ENCODE data around the gene RIMBP2.

DNA sequence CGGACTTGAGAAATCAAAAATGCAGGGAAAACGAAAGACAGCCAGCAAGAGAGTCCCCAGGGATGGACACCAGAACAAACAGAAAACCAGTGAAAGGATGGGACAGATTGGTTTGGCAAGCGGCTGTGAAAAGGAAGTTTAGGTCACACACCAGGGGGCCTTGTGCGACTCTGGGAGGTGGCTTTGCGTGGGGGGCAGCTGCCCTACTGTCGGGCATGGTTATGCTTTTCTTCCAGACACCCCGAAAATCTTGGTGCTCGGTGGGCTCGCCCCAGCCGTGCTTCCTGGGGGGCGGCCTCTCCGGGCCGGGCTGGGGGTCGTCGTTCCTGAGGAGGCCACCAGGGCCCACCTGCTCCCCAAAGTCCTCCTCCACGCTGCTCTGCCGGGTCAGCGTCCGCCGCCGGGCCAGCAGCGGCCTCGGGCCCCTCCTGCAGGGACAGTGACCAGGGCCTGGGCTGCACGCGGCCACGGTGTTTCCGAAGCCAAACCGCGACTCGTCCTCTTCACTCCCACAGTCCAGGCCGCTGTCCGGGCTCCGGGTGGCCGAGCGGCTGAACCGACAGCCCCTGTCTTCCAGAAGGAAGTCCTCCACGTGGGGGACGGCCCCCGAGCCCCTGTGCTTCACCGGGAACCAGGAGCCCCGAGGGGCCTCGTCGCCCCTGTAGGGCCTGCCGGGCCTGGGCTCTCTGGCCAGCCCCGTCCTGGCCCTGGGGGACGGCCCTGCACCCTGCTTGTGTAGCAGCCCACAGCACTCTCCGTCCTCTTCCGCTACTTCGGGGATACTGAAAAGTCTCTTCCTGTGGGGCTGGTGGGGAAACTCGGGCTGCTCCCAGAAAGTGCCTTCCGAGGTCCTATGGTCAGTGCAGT, 291.9 kb downstream of the RIMBP2 start:
- TF ChIP-seq, protein P1, sequence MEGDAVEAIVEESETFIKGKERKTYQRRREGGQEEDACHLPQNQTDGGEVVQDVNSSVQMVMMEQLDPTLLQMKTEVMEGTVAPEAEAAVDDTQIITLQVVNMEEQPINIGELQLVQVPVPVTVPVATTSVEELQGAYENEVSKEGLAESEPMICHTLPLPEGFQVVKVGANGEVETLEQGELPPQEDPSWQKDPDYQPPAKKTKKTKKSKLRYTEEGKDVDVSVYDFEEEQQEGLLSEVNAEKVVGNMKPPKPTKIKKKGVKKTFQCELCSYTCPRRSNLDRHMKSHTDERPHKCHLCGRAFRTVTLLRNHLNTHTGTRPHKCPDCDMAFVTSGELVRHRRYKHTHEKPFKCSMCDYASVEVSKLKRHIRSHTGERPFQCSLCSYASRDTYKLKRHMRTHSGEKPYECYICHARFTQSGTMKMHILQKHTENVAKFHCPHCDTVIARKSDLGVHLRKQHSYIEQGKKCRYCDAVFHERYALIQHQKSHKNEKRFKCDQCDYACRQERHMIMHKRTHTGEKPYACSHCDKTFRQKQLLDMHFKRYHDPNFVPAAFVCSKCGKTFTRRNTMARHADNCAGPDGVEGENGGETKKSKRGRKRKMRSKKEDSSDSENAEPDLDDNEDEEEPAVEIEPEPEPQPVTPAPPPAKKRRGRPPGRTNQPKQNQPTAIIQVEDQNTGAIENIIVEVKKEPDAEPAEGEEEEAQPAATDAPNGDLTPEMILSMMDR (IDR thresholded peaks at IDR 0.05; ENCODE audit: insufficient read depth, low read length): no peak
- no peak for TF ChIP-seq SPI1 (IDR thresholded peaks at IDR 0.05; ENCODE audit: borderline replicate concordance, low read depth)
- no peak for TF ChIP-seq GABPA (IDR thresholded peaks at IDR 0.05; ENCODE audit: low read depth)
- TF ChIP-seq POLR2AphosphoS5 (IDR thresholded peaks at IDR 0.05; ENCODE audit: low read depth): no peak
- TF ChIP-seq, protein P2, sequence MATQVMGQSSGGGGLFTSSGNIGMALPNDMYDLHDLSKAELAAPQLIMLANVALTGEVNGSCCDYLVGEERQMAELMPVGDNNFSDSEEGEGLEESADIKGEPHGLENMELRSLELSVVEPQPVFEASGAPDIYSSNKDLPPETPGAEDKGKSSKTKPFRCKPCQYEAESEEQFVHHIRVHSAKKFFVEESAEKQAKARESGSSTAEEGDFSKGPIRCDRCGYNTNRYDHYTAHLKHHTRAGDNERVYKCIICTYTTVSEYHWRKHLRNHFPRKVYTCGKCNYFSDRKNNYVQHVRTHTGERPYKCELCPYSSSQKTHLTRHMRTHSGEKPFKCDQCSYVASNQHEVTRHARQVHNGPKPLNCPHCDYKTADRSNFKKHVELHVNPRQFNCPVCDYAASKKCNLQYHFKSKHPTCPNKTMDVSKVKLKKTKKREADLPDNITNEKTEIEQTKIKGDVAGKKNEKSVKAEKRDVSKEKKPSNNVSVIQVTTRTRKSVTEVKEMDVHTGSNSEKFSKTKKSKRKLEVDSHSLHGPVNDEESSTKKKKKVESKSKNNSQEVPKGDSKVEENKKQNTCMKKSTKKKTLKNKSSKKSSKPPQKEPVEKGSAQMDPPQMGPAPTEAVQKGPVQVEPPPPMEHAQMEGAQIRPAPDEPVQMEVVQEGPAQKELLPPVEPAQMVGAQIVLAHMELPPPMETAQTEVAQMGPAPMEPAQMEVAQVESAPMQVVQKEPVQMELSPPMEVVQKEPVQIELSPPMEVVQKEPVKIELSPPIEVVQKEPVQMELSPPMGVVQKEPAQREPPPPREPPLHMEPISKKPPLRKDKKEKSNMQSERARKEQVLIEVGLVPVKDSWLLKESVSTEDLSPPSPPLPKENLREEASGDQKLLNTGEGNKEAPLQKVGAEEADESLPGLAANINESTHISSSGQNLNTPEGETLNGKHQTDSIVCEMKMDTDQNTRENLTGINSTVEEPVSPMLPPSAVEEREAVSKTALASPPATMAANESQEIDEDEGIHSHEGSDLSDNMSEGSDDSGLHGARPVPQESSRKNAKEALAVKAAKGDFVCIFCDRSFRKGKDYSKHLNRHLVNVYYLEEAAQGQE (IDR thresholded peaks at IDR 0.05; ENCODE audit: insufficient replicate concordance, low read depth): no peak

Measured in HL-60 (cell line).